HG03442 (cell line): ENCODE data around the gene KLF3.
A peak's percentile ranks its signal among the peaks of the same experiment; 100 is the strongest.

ENCODE experiments used
- ATAC-seq: cut with Tn5 transposase; IDR thresholded peaks from one replicate; pipeline ENCODE4 v1.9.1; 2021; ENCODE audit warnings: mild to moderate bottlenecking, moderate library complexity; ENCODE audit not compliant: unreplicated experiment

The KLF3 gene

GRCh38 chr4:38692421-38692820 lies 28.4 kb downstream of the KLF3 start:
- ATAC-seq, result no peak

GRCh38 chr4:38693569-38693968 lies 29.6 kb downstream of the KLF3 start:
- ATAC-seq, result no peak

- no peak for ATAC-seq
These were observed 30.3 kb downstream of the KLF3 start for GRCh38 chr4:38694330-38694729.

- ATAC-seq, result no peak
These were observed 31.8 kb downstream of the KLF3 start for GRCh38 chr4:38695809-38696208.

- ATAC-seq, result no peak
These were observed 32.7 kb downstream of the KLF3 start for GRCh38 chr4:38696697-38697096.

GRCh38 chr4:38698176-38698575 lies 34.2 kb downstream of the KLF3 start:
- no peak for ATAC-seq

- ATAC-seq, result no peak
These were observed 35.1 kb downstream of the KLF3 start for GRCh38 chr4:38699112-38699511.

GRCh38 chr4:38703635-38704034 lies 39.6 kb downstream of the KLF3 start:
- ATAC-seq, result no peak

GRCh38 chr4:38704622-38705154 lies 40.7 kb downstream of the KLF3 start:
- no peak for ATAC-seq

- no peak for ATAC-seq
These were observed 42.3 kb downstream of the KLF3 start for GRCh38 chr4:38706301-38706700.

GRCh38 chr4:38710053-38710452 lies 46.1 kb downstream of the KLF3 start:
- peak; percentile 75 for ATAC-seq

GRCh38 chr4:38711066-38711465 lies 47.1 kb downstream of the KLF3 start:
- no peak for ATAC-seq

- no peak for ATAC-seq
These were observed 51.1 kb downstream of the KLF3 start for GRCh38 chr4:38715050-38715449.

GRCh38 chr4:38716256-38716655 lies 52.3 kb downstream of the KLF3 start:
- no peak for ATAC-seq

- ATAC-seq, result no peak
These were observed 53.6 kb downstream of the KLF3 start for GRCh38 chr4:38717604-38718003.

GRCh38 chr4:38723114-38723513 lies 59.1 kb downstream of the KLF3 start:
- no peak for ATAC-seq

GRCh38 chr4:38723726-38724474 lies 59.9 kb downstream of the KLF3 start:
- no peak for ATAC-seq

GRCh38 chr4:38724475-38724808 lies 60.4 kb downstream of the KLF3 start:
- no peak for ATAC-seq

- no peak for ATAC-seq
These were observed 64.7 kb downstream of the KLF3 start for GRCh38 chr4:38728631-38729141.

- no peak for ATAC-seq
These were observed 66.5 kb downstream of the KLF3 start for GRCh38 chr4:38730493-38730829.

- peak; percentile 93 for ATAC-seq
These were observed 67.0 kb downstream of the KLF3 start for GRCh38 chr4:38730830-38731646.

GRCh38 chr4:38733663-38734062 lies 69.7 kb downstream of the KLF3 start:
- no peak for ATAC-seq
